Measurements from ENCODE around the gene ELOVL6.

DNA sequence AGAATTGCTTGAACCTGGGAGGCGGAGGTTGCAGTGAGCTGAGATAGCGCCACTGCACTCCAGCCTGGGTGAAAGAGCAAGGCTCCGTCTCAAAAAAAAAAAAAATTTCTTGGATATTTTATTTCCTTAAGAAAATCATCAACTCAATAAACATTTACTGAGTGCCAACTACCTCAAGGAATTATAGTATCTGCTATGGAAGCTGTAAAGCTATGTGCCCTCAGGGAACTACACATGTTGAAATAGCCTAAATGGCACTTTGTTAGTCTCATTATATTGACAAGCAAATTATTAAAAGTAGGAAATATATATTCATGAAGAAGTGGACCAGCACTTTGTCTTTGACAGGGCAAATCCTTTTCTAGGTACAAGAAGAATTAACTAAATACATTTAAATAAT is 40.8 kb downstream of the ELOVL6 start:
- TF ChIP-seq CTCF (IDR thresholded peaks at IDR 0.05) = no peak
- TF ChIP-seq POLR2AphosphoS5 (IDR thresholded peaks at IDR 0.05) = no peak
- no peak for TF ChIP-seq POLR2A (IDR thresholded peaks at IDR 0.05)

All from transverse colon (tissue), 4 donors.